ENCODE data around the gene PTGES3.
A peak's percentile ranks its signal among the peaks of the same experiment; 100 is the strongest.
"Not testable (repeated sequence)": the region's sequence is repeated elsewhere in the genome, so short reads cannot be mapped to it uniquely, and the experiment has no call there.

Gene PTGES3

GRCh38 chr12:56688129-56688845 lies at the start of gene PTGES3:
PTGES3 (minus strand) TSS chr12:56688284; CDS start chr12:56687999, 285 bp downstream.
- peak; percentile 98 for DNase-seq

GRCh38 chr12:56728139-56728861 lies 40.2 kb upstream of the PTGES3 start:
- no peak for DNase-seq

- DNase-seq, result not testable (repeated sequence)
Measured at GRCh38 chr12:56726196-56726675, 38.2 kb upstream of the PTGES3 start.

GRCh38 chr12:56725723-56726102 lies 37.6 kb upstream of the PTGES3 start:
- DNase-seq, result no peak

GRCh38 chr12:56724972-56725722 lies 37.1 kb upstream of the PTGES3 start, which contains the start of gene NACA:
NACA (minus strand) TSS chr12:56725299; CDS start chr12:56724521, 778 bp downstream.
- peak; percentile 100 for DNase-seq

- DNase-seq, result no peak
Measured at GRCh38 chr12:56724701-56724971, 36.6 kb upstream of the PTGES3 start.

GRCh38 chr12:56723889-56724700 lies 36.0 kb upstream of the PTGES3 start:
- peak; percentile 74 for DNase-seq

- no peak for DNase-seq
Measured at GRCh38 chr12:56723352-56723751, 35.3 kb upstream of the PTGES3 start.

- no peak for DNase-seq
Measured at GRCh38 chr12:56722832-56723231, 34.7 kb upstream of the PTGES3 start.

GRCh38 chr12:56721721-56722120 lies 33.6 kb upstream of the PTGES3 start:
- no peak for DNase-seq

GRCh38 chr12:56721216-56721615 lies 33.1 kb upstream of the PTGES3 start:
- DNase-seq, result no peak

- peak; percentile 58 for DNase-seq
Measured at GRCh38 chr12:56720731-56721151, 32.7 kb upstream of the PTGES3 start.

- DNase-seq, result no peak
Measured at GRCh38 chr12:56719056-56719455, 31.0 kb upstream of the PTGES3 start.

GRCh38 chr12:56718636-56719035 lies 30.6 kb upstream of the PTGES3 start:
- no peak for DNase-seq

- no peak for DNase-seq
Measured at GRCh38 chr12:56718149-56718548, 30.1 kb upstream of the PTGES3 start.

- no peak for DNase-seq
Measured at GRCh38 chr12:56716933-56717880, 29.1 kb upstream of the PTGES3 start.

GRCh38 chr12:56716458-56716857 lies 28.4 kb upstream of the PTGES3 start:
- no peak for DNase-seq

GRCh38 chr12:56715798-56716197 lies 27.7 kb upstream of the PTGES3 start:
- no peak for DNase-seq

GRCh38 chr12:56714431-56714929 lies 26.4 kb upstream of the PTGES3 start:
- DNase-seq, result no peak

GRCh38 chr12:56713345-56713744 lies 25.3 kb upstream of the PTGES3 start:
- DNase-seq, result no peak

GRCh38 chr12:56709759-56710376 lies 21.8 kb upstream of the PTGES3 start:
- DNase-seq, result no peak
